Esophagus muscularis mucosa (tissue), 4 donors: ENCODE results near the gene SLC22A13. TPM values are rescaled to one million over a fixed set of nuclear protein-coding genes. Genes with fewer than 3 reads are reported as not detected.

ENCODE experiments used
- DNase-seq: peaks from one replicate; pipeline ENCODE4 v3.0.0-alpha.2; 2017; ENCODE audit errors: extremely low spot score
- H3K27ac ChIP-seq, 4 donors: fragments of 200-600 bp; sonication (generic); replicated peaks in 1 of 4; 1 replicate in 3 of 4; 2 replicates in 1 of 4; pipeline ENCODE4 v1.5.1; 2016 to 2019; ENCODE audit warnings: mild to moderate bottlenecking in 1 of 4
- H3K27me3 ChIP-seq, 4 donors: fragments of 200-600 bp; sonication (generic); one replicate each; pipeline versions ENCODE4 v1.5.1 to v1.6.0; 2016 to 2019
- H3K36me3 ChIP-seq, 4 donors: fragments of 200-600 bp; sonication (generic); one replicate each; pipeline ENCODE4 v1.5.1; 2016 to 2019
- H3K4me1 ChIP-seq, 4 donors: fragments of 200-600 bp; sonication (generic); one replicate each; pipeline ENCODE4 v1.5.1; 2016 to 2019
- H3K4me3 ChIP-seq, 4 donors: fragments of 200-600 bp; sonication (generic); 1 replicate in 2 of 4; 2 replicates in 2 of 4; pipeline ENCODE4 v1.5.1; 2016 to 2019; ENCODE audit warnings: mild to moderate bottlenecking in 4 of 4, moderate library complexity in 1 of 4
- H3K9me3 ChIP-seq, 4 donors: fragments of 200-600 bp; sonication (generic); 1 replicate in 3 of 4; 2 replicates in 1 of 4; pipeline ENCODE4 v1.5.1; 2016 to 2019
- EP300 ChIP-seq: sonication (generic); formaldehyde crosslinking; IDR thresholded peaks from one replicate; pipeline ENCODE4 v1.6.1; 2017; ENCODE audit warnings: antibody characterized with exemption
- POLR2A ChIP-seq: fragments of 450-650 bp; IDR thresholded peaks from one replicate; pipeline ENCODE4 v1.6.1; 2017; ENCODE audit warnings: antibody characterized with exemption, moderate library complexity, mild to moderate bottlenecking, low read depth
- POLR2AphosphoS5 ChIP-seq, 2 donors: sonication (generic); formaldehyde crosslinking; IDR thresholded peaks; one replicate each; pipeline ENCODE4 v1.6.1; 2017; ENCODE audit warnings: antibody characterized with exemption in 2 of 2
- WGBS: methylation state at CpG from one replicate; pipeline ENCODE4 v1.1.5; 2018; 5-methylcytosine and 5-hydroxymethylcytosine counted together
- intact Hi-C: fragments of 100-400 bp; cut with DNase I; formaldehyde crosslinking; loops from one replicate; pipeline ENCODE4 v1.15.1; 2023
- total RNA-seq, 4 donors: library from RNA; depleted of rRNA; stranded (reverse); fragments of >200 nt; gene quantifications; one replicate each; pipeline versions ENCODE4 v1.1.0 to v1.2.1, GENCODE V29; 2016
- TF ChIP-seq, protein P1 (sequence below), 3 experiments: fragments of 200-600 bp in 2 of 3; fragments of 450-650 bp in 1 of 3; sonication (generic) in 2 of 3; IDR thresholded peaks; one replicate each; pipeline ENCODE4 v1.5.1; 2017 to 2019; ENCODE audit warnings: antibody characterized with exemption in 3 of 3, mild to moderate bottlenecking in 2 of 3, moderate library complexity in 1 of 3

The SLC22A13 gene
- total RNA-seq, 4 donors from 2014 or later = 0.17 to 0.29 TPM; not detected in 2

DNA sequence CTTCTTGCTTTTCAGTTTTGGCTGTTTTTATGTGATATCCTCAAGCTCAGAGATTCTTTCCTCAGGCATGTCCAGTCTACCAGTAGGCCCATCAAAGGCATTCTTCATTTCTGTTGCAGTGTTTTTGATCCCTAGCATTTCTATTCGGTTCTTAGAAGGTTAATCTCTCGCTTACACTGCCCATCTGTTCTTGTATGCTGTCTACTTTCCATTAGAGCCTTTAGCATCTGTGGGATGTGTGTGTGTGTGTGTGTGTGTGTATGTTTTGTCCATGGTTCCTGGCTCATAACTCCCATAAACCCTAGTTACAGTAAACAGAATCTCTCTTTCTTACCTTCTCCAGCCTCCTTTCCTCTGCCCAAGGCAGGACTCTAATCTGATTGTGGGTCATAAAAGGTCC, 5.1 kb upstream of the SLC22A13 start:
- Histone ChIP-seq H3K36me3 (peaks cover 0 to 9% (median 2%) of the 10 kb centered on the region in 4 donors), H3K4me3 (no peak overlapping the region), H3K4me1 (peaks cover 0 to 10% (median 0%) of the 10 kb centered on the region in 4 donors), H3K27me3 (no peaks in the 10 kb centered on the region), H3K9me3 (no peaks in the 10 kb centered on the region), H3K27ac (no peak overlapping the region)
- DNase-seq = peak; percentile 39
- TF ChIP-seq, protein P1, sequence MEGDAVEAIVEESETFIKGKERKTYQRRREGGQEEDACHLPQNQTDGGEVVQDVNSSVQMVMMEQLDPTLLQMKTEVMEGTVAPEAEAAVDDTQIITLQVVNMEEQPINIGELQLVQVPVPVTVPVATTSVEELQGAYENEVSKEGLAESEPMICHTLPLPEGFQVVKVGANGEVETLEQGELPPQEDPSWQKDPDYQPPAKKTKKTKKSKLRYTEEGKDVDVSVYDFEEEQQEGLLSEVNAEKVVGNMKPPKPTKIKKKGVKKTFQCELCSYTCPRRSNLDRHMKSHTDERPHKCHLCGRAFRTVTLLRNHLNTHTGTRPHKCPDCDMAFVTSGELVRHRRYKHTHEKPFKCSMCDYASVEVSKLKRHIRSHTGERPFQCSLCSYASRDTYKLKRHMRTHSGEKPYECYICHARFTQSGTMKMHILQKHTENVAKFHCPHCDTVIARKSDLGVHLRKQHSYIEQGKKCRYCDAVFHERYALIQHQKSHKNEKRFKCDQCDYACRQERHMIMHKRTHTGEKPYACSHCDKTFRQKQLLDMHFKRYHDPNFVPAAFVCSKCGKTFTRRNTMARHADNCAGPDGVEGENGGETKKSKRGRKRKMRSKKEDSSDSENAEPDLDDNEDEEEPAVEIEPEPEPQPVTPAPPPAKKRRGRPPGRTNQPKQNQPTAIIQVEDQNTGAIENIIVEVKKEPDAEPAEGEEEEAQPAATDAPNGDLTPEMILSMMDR (IDR thresholded peaks at IDR 0.05) = no peak
- TF ChIP-seq POLR2A = no peak
- TF ChIP-seq POLR2AphosphoS5 (IDR thresholded peaks at IDR 0.05) = no peak
- no peak for TF ChIP-seq EP300
- 90% methylated on average over 2 of the region's 2 CpGs for WGBS
- intact Hi-C loops = no loop called here

DNA sequence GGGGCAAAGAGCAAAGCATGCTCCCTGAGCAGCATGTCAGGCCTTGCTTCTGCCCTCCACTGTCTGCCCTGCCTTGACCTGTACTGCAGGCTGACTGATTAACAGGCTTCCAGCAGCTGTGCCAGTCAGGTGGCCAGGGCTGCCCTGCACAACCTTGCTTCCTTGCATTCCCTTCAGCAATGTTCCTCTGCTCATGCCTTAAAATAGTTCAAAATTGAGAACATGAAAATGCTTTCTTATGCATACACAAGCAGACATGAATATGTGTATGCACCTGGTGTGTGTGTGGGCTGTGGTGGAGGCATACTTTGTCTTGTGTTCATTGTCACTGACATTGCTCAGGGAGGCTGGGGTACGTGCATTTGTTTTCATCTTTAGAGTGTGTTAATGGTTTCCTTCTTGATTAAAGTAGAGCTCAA, 1.2 kb upstream of the SLC22A13 start:
- H3K4me1 ChIP-seq = peaks cover 0 to 10% (median 0%) of the 10 kb centered on the region in 4 donors
- no peaks in the 10 kb centered on the region for H3K27me3 ChIP-seq
- WGBS = 0% methylated on average over 1 of the region's 1 CpG

GRCh38 chr3:38264779-38265178, 833 bp upstream of the SLC22A13 start:
- Histone ChIP-seq H3K4me3 (no peak overlapping the region), H3K27me3 (no peaks in the 10 kb centered on the region), H3K4me1 (peaks cover 0 to 10% (median 0%) of the 10 kb centered on the region in 4 donors), H3K27ac (no peak overlapping the region), H3K36me3 (peaks cover 0 to 11% (median 6%) of the 10 kb centered on the region in 4 donors), H3K9me3 (no peaks in the 10 kb centered on the region)
- no peak for DNase-seq
- no peak for TF ChIP-seq POLR2AphosphoS5 (IDR thresholded peaks at IDR 0.05)
- no peak for TF ChIP-seq POLR2A
- no peak for TF ChIP-seq EP300
- TF ChIP-seq, protein P1 (IDR thresholded peaks at IDR 0.05) = no peak
- 71% methylated on average over 1 of the region's 1 CpG for WGBS
- intact Hi-C loops = no loop called here

More for the DNA sequence above, 1.2 kb upstream of the SLC22A13 start:
- no peak overlapping the region for H3K27ac ChIP-seq
- H3K9me3 ChIP-seq = no peaks in the 10 kb centered on the region
- intact Hi-C loops = no loop called here
- DNase-seq = peak; percentile 45
- H3K36me3 ChIP-seq = peaks cover 0 to 11% (median 6%) of the 10 kb centered on the region in 4 donors
- no peak overlapping the region for H3K4me3 ChIP-seq
- TF ChIP-seq, protein P1 (IDR thresholded peaks at IDR 0.05) = no peak
- TF ChIP-seq POLR2A (no peak), POLR2AphosphoS5 (IDR thresholded peaks at IDR 0.05) (no peak), EP300 (no peak)

GRCh38 chr3:38266810-38267209, 1.2 kb downstream of the SLC22A13 start:
- TF ChIP-seq POLR2A = no peak
- TF ChIP-seq, protein P1 (IDR thresholded peaks at IDR 0.05) = no peak
- no peak for TF ChIP-seq EP300
- TF ChIP-seq POLR2AphosphoS5 (IDR thresholded peaks at IDR 0.05) = no peak
- intact Hi-C loops = no loop called here
- H3K9me3 ChIP-seq = no peaks in the 10 kb centered on the region
- peaks cover 0 to 10% (median 0%) of the 10 kb centered on the region in 4 donors for H3K4me1 ChIP-seq
- H3K27ac ChIP-seq = no peak overlapping the region
- no peak overlapping the region for H3K4me3 ChIP-seq
- H3K27me3 ChIP-seq = no peaks in the 10 kb centered on the region
- DNase-seq = peak; percentile 55
- peaks cover 0 to 8% (median 3%) of the 10 kb centered on the region in 4 donors for H3K36me3 ChIP-seq
- 70% methylated on average over 1 of the region's 1 CpG for WGBS

DNA sequence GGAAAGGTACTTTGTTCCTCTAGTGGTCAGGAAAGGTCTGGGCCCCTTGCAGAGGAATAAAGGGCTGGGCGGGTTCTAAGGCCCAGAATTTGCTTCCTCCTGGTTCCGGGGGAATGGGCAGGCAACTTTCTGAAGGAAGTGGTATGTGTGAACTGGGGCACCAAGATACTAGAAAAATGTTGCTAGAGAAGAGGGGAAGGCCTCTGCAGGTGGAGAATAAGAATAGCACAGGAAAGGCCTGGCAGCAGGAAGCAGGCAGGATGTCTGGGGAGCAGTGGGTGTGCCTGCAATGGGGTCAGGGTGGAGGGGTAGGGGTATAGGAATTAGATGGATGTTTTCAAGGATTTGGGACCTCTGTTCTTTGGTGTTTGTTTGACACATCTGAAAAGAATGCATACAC, 2.0 kb downstream of the SLC22A13 start:
- Histone ChIP-seq H3K9me3 (no peaks in the 10 kb centered on the region), H3K36me3 (peaks cover 0 to 8% (median 3%) of the 10 kb centered on the region in 4 donors), H3K4me3 (no peak overlapping the region), H3K27ac (no peak overlapping the region), H3K4me1 (peaks cover 0 to 10% (median 0%) of the 10 kb centered on the region in 4 donors), H3K27me3 (no peaks in the 10 kb centered on the region)
- DNase-seq = peak; percentile 10
- intact Hi-C loops = no loop called here
- 79% methylated on average over 2 of the region's 2 CpGs for WGBS
- TF ChIP-seq EP300 = no peak
- TF ChIP-seq POLR2A = no peak
- TF ChIP-seq, protein P1 (IDR thresholded peaks at IDR 0.05) = no peak
- no peak for TF ChIP-seq POLR2AphosphoS5 (IDR thresholded peaks at IDR 0.05)
